ENCODE measurements around the gene WT1.

- no peak for TF ChIP-seq CTCF (conservative IDR thresholded peaks at IDR 0.05 in 1 of 2, IDR thresholded peaks at IDR 0.05 in 1 of 2; ENCODE audit: extremely low read depth in 1 of 2, insufficient read depth in 1 of 2, low read depth in 1 of 2, low read length in 2 of 2)
- no peak for TF ChIP-seq EZH2 (IDR thresholded peaks at IDR 0.05; ENCODE audit: borderline replicate concordance, low read length)
These were observed 44.6 kb downstream of the WT1 start for GRCh38 chr11:32390712-32391111.

Data from mammary epithelial cell (primary cell).